ENCODE measurements around the gene ANO7. TPM values are rescaled to one million over a fixed set of nuclear protein-coding genes. Genes with fewer than 3 reads are reported as not detected.
"Not testable (repeated sequence)": the region's sequence is repeated elsewhere in the genome, so short reads cannot be mapped to it uniquely, and the experiment has no call there.

The ANO7 gene
- total RNA-seq, 1 experiment from 2014 or later: 1.1 TPM

DNA sequence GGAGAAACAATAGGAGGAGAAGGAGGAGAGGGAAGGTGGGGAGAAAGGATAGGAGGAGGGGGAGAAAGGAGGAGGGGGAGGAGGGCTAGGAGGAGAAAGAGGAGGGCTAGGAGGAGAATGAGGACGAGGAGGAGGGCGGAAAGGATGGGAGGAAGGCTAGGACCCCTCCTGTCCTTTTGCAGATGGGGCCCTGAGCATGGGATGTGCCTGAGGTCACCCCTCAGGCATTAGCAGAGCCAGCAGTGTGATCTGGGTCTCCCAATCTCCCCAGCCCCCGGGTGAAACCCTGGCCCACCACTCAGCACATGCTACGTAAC lies 601 bp upstream of the ANO7 start:
- in situ Hi-C loops (cut with HindIII; ENCODE audit: low sequenced_read_pairs): no loop called here
- no peak for DNase-seq (ENCODE audit: low spot score)

DNA sequence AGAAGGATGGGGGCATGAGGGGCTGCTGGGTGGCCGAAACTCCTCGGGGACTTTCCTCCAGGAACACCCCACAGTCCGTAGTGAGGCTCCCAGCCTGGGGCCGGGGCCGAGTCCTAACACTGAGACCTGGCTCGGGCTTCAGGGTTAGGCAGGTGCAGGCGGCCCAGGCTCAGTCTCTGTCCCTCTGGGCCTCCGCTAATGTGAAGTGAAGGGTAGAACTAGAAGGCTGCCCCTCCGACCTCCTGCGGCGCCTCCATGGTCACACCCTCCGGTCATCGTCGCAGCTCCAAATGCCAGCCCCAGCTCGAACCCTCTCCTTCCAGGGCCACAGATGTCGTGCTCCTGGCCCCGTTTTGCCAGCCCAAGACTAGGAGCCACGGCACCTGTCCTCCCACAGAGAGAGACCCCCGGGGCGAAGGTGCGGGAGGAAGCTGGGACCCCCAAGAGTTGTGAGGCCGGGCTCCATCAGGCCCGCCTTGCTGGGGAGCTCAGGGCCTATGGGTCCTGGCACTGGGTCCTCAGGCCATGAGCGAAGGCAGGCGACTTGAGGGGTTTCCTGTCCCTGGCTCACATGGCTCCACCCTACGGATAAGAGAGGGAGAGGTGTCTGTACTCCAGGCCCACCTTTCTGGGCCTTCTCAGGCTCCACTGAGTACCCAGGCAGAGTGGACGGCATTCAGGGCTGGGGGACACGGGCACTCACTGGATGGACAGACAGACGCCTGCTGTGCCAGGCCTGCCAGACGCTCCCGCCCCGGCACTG lies 797 bp downstream of the ANO7 start:
- no peak for DNase-seq (ENCODE audit: low spot score)
- in situ Hi-C loops (cut with HindIII; ENCODE audit: low sequenced_read_pairs): no loop called here

DNA sequence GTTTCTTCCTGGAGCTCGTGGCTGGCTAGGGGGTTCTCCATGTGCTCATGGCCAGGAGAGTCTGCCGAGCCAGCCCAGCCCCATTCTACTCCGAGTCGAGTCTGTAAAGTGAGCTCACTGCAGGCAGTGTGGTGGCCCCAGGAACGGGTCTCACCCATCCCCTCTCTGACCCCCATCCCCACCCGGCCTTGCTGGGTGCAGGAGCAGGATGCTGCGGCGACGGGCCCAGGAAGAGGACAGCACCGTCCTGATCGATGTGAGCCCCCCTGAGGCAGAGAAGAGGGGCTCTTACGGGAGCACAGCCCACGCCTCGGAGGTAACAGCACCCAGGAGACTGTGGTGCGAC lies 1.4 kb downstream of the ANO7 start:
- in situ Hi-C loops (cut with HindIII; ENCODE audit: low sequenced_read_pairs): no loop called here
- no peak for DNase-seq (ENCODE audit: low spot score)

DNA sequence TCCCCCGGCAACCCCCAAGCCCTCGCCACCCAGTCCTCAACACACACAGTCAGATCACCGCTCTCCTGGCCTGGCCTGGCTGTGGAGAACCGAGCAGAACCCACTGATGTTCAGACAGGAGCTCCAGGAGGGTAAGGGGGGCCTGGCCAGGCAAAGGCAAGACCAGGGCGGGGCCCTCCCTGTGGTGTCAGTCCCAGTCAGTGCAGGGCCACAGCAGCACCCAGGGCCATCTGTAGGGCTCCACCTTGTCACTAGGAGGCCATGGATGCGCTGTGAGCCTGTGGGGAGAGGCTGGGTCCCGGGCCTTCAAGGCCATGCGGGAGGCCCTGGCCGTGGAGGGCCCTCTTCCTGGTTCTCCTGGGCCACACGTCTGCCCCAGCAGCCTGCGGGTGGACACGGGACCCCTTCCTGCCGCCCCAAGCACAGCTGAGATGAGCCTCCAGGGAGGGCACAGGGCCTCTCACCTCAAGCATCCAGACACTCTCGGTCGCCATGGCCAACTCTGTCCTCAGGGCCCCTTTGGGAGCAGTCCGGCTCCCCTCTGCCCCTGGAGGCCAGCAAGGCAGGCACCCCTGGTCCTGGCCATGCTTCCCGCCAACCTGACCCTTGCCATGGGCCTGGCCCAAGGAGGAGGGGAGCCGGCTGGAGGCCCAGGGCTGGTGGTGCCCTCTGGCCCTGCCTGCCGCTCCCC lies 2.0 kb downstream of the ANO7 start:
- in situ Hi-C loops (cut with HindIII; ENCODE audit: low sequenced_read_pairs): no loop called here
- no peak for DNase-seq (ENCODE audit: low spot score)

DNA sequence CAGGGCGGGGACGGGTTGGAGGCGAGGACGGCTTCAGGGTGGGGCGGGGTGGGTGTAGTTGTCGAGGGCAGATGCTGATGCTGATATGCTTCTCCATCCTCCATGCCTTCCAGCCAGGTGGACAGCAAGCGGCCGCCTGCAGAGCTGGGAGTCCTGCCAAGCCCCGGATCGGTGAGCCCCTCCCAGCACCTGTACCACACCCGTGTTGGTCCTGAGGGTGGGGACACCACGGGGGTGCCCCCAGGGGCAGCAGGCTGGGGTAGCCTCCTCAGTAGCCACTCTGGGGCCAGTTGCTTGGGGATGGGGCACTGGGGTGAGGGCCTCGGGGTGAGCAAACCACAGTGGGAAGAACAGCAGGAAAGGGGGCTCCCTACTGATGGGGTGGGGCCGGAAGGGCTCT lies 2.6 kb downstream of the ANO7 start:
- in situ Hi-C loops (cut with HindIII; ENCODE audit: low sequenced_read_pairs): no loop called here
- no peak for DNase-seq (ENCODE audit: low spot score)

DNA sequence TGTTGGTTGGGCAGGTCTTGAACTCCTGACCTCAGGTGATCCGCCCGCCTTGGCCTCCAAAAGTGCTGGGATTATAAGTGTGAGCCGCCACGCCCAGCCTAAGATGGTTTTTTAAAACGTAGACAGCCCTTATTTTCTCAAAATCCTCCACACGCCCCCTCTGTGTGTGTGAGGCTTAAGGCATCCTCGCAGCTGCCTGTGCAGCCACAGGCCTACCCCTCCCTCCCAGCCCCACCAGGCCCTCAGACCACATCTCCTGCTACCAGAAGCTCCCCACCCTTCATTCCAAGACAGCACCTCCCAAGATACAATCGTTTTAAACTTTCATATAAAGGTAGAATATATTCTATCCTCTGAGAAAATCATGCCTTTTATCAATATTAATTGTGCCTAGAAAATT lies 4.8 kb downstream of the ANO7 start:
- DNase-seq (ENCODE audit: low spot score): no peak
- in situ Hi-C loops (cut with HindIII; ENCODE audit: low sequenced_read_pairs): no loop called here

DNA sequence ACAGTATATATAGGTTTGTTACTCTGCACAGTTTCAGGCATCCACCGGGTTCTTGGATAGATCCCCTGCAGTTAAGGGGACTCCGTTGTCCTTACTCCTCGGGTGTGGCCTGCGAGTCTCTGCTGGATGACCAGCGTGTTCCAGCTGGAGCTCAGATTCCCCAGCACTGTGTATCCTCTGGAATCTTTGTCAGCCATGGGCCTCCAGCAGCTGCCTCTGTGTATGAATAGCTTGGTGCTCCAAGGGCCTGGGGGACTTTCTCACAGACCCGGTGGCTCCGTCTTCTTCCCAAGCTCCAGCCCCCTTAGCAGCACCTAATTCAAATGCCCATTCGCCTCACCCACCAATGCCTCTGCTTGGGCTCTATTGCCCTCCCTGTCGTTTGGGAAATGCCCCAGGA lies 6.3 kb downstream of the ANO7 start:
- DNase-seq (ENCODE audit: low spot score): no peak
- in situ Hi-C loops (cut with HindIII; ENCODE audit: low sequenced_read_pairs): no loop called here

DNA sequence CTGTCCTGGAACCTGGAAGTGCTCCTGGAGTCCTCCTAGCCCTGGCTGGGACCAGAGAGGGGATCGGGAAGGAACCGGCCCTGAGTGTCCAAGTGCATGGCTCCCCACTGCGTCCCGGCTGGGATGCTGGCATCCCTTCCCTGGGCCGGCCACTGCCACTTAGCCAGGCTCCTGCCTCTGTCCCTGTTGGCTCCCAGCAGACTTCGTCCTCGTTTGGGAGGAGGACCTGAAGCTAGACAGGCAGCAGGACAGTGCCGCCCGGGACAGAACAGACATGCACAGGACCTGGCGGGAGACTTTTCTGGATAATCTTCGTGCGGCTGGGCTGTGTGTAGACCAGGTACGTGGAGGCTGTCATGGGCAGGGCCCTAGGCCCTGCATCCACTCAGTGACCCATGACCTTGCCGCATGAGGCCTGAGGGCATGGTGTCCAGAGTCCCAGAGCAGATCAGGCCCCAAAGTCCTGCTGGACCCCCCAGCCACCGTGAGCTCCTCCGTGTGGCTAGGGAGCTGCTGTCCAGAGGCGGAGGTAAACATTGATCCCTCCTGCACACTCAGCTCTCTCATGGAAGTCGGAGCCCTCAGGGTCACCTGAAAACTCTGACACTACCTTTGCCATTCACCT lies 7.1 kb downstream of the ANO7 start:
- no peak for DNase-seq (ENCODE audit: low spot score)
- in situ Hi-C loops (cut with HindIII; ENCODE audit: low sequenced_read_pairs): no loop called here

DNA sequence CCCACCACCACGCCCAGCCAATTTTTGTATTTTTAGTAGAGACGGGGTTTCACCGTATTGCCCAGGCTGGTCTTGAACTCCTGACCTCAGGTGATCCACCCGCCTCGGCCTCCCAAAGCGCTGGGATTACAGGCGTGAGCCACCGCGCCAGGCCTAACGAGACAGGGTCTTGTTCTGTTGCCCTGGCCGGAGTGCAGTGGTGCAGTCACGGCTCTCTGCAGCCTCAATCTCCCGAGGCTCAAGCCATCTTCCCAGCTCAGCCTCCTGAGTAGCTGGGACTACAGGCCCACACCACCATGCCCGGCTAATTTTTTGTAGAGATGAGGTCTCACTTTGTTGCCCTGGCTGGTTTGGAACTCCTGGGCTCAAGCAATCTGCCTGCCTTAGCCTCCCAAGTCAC lies 8.8 kb downstream of the ANO7 start:
- DNase-seq (ENCODE audit: low spot score); in situ Hi-C loops (cut with HindIII; ENCODE audit: low sequenced_read_pairs): not testable (repeated sequence)

DNA sequence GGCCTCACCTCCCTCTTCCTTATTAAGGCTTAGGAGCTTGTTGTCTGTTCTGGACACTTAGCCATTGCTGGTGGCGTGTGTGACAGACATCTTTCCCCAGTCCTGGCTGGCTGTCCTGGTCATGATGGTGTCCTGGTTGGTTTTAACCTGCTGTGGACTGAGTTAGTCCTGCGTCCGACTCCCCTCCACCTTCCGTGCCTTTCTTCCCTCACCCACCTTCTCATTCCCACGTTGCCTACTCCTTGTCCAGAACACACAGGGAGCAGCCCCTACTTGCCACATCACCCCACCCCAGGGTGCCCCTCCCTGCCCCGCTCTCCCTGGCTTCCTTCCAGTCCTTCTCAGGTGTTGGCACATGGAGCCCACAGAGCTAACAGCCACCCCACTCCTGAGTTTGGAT lies 9.5 kb downstream of the ANO7 start:
- in situ Hi-C loops (cut with HindIII; ENCODE audit: low sequenced_read_pairs): no loop called here
- DNase-seq (ENCODE audit: low spot score): no peak

DNA sequence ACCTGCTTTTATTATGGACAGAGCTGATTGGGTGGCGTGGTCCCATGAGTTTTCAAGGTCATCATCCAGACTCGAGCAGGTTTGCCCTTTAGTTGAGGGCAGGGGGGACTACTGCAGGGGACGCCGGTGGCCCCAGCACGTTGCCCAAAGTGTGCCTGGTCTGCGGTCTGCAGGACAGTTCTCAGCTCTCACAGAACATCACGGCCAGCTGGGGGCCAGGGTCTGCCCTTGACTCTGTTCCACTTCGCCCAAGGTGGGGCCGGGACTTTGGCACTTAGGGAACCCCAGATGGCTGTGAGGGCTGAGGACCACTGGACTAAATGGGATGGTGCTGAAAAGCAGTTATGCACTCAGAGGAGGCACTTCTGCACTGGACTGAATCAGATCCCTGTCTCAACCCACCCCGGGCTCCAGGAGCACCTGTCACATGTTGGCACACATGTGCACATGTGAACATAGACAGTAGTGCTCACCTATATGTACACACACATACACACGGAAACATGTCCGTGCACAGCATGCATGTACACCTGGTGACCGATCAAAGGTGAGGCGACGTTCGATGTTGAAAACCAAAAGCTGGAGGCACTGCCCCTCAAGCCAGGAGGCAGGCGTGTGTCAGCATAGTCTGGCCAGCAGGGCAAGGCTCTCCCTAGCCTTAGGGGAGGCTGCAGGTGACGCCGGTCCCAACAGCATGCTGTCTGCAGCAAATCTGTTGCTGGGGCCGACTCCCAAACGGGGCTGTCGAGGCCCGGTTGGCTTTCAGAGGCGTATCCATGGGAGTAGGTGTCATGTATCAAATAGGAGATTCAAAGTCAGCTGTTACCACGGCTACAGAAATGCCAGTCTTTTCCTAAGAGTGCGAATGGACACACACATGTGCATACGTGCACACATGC lies 10.2 kb downstream of the ANO7 start:
- no peak for DNase-seq (ENCODE audit: low spot score)
- in situ Hi-C loops (cut with HindIII; ENCODE audit: low sequenced_read_pairs): no loop called here

DNA sequence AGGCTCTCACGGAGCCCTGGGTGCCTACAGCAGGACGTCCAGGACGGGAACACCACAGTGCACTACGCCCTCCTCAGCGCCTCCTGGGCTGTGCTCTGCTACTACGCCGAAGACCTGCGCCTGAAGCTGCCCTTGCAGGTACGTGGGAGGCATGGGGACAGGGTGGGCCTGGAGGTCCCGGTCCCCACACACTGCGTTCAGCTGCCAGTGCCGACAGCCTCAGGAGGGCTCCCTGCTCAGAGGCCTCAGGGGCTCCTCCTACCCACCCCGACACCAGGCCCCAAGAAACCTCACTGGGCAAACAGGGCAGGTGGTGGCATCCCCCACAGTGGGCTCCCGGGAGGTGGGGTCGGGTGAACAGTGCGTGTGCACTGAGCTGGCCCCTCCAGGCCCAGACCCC lies 10.8 kb downstream of the ANO7 start:
- DNase-seq (ENCODE audit: low spot score): no peak
- in situ Hi-C loops (cut with HindIII; ENCODE audit: low sequenced_read_pairs): no loop called here

DNA sequence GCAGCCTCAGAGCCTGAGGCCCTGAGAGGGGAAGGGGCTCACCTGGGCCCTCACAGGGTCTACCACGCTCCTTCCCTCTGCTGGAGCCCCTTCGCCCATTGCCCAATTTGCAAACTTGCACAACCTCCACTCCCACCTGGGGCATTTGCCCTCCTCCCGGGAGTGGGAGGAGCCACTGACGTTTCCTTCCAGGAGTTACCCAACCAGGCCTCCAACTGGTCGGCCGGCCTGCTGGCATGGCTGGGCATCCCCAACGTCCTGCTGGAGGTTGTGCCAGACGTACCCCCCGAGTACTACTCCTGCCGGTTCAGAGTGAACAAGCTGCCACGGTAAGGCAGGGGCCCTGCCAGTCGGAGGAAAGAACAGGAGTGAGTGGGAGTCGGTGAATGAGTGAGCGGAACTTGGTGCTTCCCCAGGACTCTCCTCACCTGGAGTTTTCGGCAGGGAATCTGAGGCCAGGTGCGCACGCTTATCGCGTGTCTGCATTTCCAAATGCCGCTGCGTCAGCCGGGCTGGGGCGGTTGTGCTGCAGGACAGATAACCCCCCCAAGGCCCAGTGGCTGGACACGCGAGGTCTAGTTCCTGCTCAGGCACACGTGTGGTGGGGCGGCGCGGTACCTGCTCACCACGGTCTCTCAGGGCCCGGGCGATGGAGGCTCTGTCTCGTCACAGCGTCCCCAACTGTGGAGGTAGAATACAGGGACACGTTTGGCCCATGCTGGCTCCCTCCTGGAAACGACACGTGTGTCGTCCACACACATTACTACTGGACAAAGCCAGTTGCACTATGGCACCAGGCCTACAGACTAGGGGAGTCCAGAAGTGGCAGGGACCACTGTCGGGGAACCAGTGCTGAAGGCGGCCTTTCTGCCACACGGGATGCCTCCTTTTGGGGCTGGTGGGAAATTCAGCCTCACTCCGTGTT lies 11.7 kb downstream of the ANO7 start:
- no peak for DNase-seq (ENCODE audit: low spot score)
- in situ Hi-C loops (cut with HindIII; ENCODE audit: low sequenced_read_pairs): no loop called here

DNA sequence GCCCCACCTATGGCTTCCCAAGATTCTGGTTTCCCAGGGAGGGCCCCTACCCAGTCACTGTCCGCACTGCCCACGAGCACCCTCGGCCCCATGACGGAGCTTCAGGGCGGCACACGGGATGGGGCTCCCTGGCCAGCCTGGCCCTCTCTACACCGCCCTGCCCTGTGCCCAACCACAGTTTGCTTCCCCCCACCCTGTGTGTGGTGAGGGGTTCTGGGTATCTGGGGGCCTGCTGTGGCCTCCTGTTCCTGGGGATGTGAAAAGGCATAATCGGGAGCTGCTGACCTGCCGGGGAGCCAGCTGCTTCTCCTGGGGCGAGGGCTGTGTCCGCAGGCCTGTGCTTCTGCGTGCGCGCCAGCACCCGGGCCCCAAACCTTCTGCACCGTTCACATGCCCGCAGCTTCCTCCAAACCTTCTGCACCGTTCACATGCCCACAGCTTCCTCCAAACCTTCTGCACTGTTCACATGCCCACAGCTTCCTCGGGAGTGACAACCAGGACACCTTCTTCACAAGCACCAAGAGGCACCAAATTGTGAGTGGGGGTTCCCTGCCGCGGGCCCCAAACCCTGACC lies 12.4 kb downstream of the ANO7 start:
- DNase-seq (ENCODE audit: low spot score): no peak
- in situ Hi-C loops (cut with HindIII; ENCODE audit: low sequenced_read_pairs): no loop called here

DNA sequence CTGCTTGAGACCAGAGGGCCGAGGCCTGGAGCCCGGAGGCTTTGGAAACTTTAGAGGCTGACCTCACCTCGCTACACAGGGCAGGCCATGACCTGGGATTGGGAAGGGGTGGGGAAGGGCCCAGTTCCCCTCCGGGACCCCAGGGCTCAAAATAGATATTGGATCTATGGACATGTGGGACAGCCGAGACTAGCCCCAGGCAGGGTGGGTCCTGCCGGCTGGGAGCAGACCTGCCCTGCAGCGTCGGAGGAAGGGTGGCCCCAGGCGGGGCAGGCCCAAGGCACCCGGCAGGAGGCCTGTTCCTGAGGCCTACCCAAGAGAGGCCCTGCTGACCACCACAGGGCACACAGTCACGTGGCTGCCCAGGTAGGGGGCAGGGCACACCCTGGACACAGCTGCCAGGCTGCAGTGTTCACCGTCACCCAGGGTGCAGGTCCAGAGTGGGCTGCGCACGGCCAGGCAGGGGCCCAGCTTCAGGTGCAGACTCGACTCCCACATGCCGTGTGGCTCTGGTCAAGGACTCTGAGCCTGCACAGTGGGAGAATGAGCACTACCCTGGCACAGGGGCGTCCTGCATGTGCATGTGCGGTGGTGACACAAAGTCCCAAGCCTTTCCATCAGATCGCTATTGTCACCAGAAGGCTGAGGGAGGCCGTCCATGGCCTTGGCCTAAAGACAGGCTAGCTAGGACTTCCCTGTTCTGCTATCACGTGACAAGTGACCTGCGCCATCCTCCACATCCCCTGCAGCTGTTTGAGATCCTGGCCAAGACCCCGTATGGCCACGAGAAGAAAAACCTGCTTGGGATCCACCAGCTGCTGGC lies 13.2 kb downstream of the ANO7 start:
- in situ Hi-C loops (cut with HindIII; ENCODE audit: low sequenced_read_pairs): no loop called here
- DNase-seq (ENCODE audit: low spot score): no peak

DNA sequence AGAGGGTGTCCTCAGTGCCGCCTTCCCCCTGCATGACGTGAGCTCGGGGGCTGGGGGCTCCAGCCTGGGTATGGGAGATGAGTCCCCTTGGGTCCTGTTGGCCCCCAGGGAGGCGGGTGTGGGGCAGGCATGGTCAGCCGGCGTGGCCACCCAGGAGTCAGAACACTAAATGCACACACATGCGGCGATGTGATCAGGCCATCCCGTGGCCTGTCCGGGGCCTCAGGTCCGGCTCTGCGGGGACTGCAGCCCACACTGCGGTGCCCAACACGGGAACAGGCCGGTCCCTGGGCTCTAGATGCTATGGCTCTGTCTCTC lies 13.8 kb downstream of the ANO7 start:
- in situ Hi-C loops (cut with HindIII; ENCODE audit: low sequenced_read_pairs): no loop called here
- no peak for DNase-seq (ENCODE audit: low spot score)

DNA sequence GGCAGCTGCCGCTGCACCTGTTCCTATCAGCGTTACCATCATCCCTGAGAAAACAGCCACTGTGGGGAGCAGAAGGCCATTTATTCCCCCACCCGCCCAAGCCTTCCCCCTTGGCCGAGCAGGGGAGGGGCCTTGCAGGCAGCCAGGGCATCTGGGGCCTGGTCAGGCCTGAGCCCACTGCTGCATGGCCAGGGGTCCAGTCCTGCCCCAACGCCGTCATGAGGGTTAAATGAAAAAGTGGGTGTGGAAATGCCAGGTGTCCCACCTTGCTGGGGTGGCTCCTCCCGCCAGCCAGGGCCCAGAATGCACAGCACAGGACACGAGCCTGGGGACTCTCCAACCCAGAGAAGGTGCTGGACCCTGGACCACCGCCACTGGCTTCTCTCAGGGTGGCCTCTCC lies 14.2 kb downstream of the ANO7 start:
- in situ Hi-C loops (cut with HindIII; ENCODE audit: low sequenced_read_pairs): no loop called here
- DNase-seq (ENCODE audit: low spot score): no peak

Data from G401 (cell line).